ENCODE measurements around the gene ULBP2.
"Not testable (repeated sequence)": the region's sequence is repeated elsewhere in the genome, so short reads cannot be mapped to it uniquely, and the experiment has no call there.

The ULBP2 gene

GRCh38 chr6:149909701-149910470, 31.9 kb upstream of the ULBP2 start:
- no peak for DNase-seq

DNA sequence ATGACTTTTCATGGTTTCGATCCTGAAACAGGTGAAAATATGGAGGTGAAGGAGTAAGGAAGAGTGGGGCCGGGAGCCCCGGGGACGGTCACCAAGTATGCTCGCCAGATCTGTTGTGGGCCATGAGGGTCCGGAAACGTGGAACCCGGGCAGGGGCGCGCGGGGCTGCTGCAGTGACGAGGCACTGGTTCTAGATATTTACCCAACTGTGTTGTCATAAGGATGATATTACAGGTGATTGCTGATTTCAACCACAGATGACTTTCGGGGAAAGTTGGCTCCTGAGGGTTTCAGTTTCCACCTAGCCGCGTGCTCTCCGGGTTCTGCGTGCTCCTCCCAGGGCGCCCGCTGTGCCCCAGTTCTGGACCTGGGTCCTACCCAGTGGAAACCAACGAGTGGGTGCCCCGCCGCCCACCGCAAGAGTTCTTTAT, 31.1 kb upstream of the ULBP2 start:
- no peak for DNase-seq

- DNase-seq, result not testable (repeated sequence)
Measured at GRCh38 chr6:149912680-149913079, 29.1 kb upstream of the ULBP2 start.

DNA sequence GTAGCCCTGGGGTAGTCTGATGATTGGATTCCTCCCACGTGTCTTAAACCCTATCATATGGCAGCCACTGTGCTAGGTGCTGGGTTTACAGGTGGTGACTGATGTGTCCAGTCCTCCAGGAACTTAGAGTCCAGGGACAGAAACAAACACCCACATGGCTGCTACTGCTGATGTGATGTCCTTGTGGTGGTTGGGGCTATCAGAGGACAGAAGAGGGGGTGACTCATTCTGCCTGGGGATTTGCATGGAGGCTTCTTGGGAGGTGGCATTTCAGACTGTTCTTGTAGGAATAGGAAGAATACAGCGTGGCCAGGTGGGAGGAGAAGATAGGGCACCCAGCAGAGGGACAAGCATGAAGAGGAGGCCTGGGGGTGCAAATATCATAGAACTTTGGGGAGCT, 28.7 kb upstream of the ULBP2 start:
- no peak for DNase-seq

DNA sequence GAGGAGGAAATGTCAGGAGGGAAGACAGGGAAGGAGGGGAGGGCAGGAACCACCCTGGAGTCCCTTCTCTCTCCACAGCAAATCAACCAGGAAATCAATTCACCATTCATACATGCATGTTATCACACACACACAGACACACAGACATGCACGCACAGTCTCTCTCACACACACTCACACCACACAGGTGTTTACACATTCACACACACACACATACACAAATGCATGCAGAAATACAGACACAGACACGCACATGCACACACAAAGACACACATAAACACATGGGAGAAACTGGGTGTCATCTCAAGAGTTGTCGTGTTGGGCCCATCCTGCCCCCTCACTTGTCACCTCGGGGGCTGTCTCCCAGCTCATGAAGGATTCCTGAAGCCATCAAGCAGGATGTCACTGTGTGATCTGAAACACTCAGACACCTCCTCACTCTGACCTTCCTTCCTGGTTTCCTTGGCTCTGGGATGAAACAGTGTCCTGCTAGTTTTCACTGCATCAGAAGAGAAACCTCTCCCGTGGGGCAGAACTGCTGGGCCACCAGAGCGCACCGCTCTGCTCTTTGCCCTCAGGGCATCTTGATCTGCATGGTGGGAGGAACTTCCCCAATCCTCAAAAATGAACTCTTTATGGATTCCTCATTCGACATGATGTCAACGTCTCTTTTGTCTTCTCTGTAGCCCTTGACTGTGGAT, 28.1 kb upstream of the ULBP2 start:
- DNase-seq, result no peak

DNA sequence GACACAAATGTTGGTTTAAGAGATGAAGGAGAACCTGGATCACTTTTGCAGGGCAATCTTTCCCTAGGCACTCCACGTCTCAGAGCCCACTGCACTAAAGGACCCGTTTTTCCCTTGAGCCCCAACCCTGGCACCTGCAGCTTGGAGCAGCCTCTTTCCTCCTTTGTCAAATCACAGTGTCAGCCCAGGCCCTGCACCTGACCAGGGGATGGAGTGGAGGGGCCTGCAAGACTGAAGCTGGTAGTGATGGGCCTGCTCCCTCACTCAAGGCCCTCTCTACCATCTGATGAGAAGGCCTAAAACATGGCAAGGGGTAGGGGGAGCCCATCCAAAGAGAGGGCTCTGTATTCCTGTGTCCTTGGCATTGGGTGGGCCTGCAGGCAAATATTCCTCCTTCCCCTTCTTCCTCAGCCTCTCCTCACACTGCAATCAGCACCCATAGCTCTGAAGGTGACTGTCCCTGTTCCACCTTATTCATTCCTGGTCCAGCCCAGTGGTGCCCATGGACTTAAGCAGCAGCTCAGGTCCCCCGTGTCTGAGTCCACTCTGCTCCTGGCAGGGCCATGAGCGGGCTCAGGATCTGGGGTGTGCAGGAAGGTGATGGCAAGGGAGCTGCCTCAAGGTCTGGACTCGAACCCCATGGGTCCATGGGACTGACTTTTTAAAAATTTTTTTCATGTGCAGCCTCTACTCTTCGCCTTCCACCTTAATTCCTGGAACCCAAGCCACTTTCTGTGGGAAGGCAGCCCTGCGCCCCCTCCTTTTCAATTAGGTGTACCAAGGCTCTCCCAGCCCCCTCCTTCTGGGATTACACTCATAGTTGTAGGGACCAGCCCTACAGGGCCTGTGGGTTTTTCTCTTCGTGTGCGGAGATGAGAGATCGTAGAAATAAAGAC, 25.6 kb upstream of the ULBP2 start:
- DNase-seq, result no peak

DNA sequence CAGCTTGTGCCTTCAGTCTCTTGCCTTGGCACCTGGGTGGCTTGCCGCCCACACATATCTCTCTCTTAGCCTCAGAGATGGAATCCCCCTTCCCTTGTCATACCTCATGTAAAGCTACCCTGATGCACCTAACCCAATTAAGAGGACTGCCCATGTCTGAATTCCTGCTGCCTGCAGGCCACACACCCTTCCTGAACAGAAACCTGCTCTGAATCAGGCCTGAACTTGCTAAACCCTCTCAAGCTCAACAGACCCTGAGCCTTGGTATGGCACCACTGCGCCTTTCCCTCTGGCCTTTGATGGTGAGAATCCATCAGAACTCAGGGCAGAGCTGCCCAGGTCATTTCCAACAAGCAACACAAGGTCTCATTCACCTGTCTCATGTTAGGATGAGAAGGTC, 24.1 kb upstream of the ULBP2 start:
- DNase-seq, result no peak

- no peak for DNase-seq
Measured at GRCh38 chr6:149918151-149918905, 23.5 kb upstream of the ULBP2 start.

GRCh38 chr6:149919126-149919833, 22.5 kb upstream of the ULBP2 start:
- not testable (repeated sequence) for DNase-seq

DNA sequence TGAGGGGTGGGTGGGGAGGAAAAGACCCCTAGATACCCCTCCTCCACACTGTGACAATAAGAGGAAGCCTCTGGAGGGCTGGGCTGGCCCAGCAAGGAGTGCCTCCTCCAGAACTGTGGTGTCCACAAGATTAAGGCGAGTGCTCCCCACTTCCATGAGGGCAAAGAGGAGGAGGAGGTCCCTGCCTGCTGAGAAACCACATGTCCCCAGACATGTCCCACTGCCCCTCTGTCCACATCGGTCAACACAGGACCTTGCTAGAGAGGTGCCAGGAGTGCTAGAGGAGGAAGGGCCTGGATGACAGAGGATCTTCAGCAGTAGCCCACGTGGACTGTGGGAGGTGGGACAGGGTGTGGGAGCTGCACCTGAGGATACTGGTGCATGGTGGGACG, 22.0 kb upstream of the ULBP2 start:
- no peak for DNase-seq

DNA sequence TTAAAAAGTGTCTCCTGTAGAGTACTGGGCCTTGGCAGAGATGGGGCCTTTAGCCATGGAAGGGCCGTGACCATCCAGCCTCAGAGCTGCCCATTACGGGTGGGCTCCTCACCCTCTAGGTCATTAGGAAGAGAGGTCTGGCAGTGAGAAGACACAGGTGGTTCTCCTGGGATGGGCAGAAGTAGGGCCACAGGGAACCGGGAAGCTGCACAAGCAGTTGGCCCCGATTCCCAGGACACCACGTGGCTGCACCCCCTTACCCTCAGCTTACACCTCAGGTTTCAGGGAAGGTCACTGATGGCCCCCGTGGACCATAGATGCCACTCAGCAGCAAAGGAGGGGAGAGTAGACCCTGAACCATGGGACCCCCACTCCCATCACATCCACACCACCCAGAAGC, 20.5 kb upstream of the ULBP2 start:
- no peak for DNase-seq

GRCh38 chr6:149922091-149922490, 19.7 kb upstream of the ULBP2 start:
- not testable (repeated sequence) for DNase-seq

- peak; percentile 80 for DNase-seq
Measured at GRCh38 chr6:149922642-149923326, 19.0 kb upstream of the ULBP2 start, which contains the start of gene RAET1G. RAET1G (minus strand) TSS chr6:149923121; CDS start chr6:149923010, 111 bp downstream.

DNA sequence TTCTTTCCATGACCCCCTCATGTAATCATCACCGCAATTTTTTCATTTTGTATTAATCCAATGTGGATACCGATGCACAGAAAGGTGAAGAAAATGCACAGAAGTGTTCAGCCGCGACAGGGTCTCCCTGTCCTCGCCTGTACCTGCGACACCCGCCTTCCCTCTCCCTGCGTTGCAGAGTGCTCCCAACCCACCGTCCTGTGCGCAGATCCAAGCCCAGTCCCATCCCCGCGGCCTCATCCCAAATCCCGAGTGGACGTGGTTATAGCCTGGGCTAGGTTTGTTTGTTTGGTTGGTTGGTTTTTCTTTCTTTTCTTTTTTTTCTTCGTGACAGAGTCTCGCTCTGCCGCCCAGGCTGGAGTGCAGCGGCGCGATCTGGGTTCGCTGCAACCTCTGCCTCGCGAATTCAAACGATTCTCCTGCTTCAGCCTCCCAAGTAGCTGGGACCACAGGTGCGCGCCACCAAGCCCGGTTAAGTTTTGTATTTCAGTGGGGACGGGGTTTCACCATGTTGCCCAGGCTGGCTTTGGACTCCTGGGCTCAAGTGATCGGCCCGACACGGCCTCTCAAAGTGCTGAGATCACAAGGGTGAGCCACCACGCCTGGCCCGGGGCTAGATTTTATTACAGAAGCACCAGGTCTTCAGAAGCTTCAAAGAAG, 18.4 kb upstream of the ULBP2 start:
- no peak for DNase-seq

DNA sequence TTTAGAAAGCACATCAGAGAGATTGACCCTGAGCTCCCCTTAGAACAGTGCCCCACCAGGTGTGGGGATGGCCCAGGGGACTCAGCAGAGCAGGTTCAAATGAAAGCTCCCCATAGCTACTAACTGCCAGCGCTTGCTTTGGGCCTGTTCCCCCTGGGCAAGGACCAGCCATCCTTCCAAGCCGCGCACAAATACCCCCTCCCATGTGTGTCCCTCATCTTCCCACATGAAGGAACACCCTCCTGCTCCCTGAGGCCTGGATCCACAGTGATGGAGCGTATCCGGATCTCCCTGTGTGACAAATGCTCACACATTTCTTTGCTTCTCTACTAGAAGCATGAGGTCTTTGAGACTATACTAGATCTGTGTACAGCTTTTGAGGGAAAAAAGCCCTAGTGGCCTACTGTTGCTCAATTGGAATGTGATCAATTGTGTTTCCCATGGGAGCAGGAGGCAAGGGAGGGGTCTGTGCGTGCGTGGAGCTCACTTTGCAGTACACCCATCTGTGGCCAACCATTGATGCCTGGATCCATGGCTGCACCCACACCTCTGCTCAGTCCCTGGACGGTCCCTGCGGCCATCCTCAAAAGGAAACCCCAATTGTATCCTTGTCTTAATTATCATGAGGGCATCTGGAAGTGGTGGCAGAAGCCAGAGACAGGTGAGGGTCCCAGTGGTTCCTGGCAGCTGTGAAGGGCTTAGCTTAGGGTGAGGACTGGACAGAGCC, 17.4 kb upstream of the ULBP2 start:
- DNase-seq, result no peak

DNA sequence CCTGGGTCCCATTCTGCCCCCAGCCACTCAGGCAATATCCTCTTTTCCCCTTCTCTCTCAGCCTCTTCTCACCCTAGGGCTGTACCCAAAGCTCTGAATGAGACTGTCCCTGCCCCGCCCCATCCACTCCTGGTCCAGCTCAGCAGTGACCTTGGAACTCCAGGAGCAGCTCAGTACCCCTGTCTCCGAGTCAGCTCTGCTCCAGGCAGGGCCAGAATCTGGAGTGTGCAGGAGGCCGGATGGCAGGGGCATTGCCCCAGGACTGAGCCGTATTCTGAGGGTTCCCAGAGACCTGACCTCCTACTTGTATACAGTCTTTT, 16.9 kb upstream of the ULBP2 start:
- no peak for DNase-seq

- DNase-seq, result no peak
Measured at GRCh38 chr6:149925253-149925973, 16.4 kb upstream of the ULBP2 start.

DNA sequence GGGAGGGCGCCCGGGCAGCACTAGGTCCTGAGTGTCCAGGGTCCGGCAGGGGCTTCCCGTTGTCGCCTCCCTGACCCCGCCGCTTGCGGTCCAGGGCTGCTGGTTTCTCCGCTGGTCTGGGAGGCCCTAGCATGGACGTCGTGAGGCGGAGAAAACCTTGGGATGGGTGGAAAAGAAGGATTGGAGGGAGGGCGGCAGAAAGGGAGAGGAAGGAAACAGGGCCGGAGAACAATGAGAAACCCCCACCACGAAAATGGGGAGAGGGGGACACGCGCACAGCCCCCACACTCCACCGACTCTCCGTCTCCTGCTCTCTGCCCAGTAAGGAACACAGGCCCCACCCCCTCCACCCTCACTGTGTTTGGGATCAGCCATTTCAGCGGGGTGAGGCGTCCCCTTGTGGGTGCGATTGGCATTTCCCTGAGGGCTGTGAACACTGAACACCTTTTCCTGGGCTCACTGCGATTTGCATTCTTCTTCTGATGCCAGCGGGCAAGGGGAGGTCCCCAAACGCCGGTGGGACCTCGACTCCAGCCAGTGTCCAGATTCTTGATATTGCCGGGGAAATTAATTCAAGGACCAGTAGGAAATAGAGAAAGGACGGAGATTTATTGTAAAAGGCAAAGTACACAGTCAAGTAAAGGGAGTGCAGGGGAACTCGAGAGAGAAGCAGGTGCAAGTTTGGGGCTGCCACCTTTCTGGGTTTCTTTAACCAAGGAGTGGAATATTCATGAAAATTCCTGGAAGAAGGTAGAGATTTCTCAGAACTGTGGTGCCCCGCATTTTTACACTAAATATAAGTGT, 15.6 kb upstream of the ULBP2 start:
- peak; percentile 51 for DNase-seq

All from central memory CD4-positive, alpha-beta T cell (primary cell).